ENCODE results near the gene NXN. TPM values are rescaled to one million over a fixed set of nuclear protein-coding genes. Genes with fewer than 3 reads are reported as not detected.
A peak's percentile ranks its signal among the peaks of the same experiment; 100 is the strongest.

NXN gene
- total RNA-seq, 1 experiment from 2014 or later: 20.8 TPM

DNA sequence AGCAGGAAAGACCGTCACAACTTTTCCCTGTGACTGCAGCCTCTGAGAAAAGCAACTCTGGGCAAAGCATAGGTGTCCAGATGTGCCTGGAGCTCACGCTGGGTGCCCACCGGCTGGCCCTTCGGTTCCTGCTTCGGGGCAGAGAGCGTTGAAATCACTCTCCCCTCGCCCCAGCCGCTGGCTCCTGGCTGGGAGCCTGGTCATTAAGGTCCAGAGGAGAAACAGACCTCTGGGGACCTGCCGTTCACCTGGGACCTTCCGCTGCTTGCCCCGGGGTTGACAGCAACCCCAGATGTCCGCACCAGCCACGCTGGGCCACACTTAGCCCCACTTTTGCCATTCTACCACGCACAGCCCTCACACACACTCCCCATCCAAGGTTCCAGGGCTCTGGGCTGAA lies 184.3 kb downstream of the NXN start:
- H3K4me3 ChIP-seq (ENCODE audit: low read length): peak overlapping the region; percentile 51; the same call in 1 of the 2 replicates
- no peaks in the 10 kb centered on the region for H4K20me1 ChIP-seq (ENCODE audit: low read length)
- H3K9ac ChIP-seq (ENCODE audit: low read length): no peak overlapping the region
- H3K9me3 ChIP-seq (ENCODE audit: low read length): no peaks in the 10 kb centered on the region
- no peak overlapping the region for H3K27ac ChIP-seq (ENCODE audit: low read length)
- H3K36me3 ChIP-seq (ENCODE audit: low read depth, low read length): no peaks in the 10 kb centered on the region; the same call in 1 of the 2 replicates
- no TSS peak for BruUV-seq (replicated peaks)
- H3K4me2 ChIP-seq (ENCODE audit: low read length): peak overlapping the region; percentile 78
- ChIA-PET CTCF (interaction anchor here (0.5 to 2.5 kb wide), 4 partner anchors 184 to 383 kb away, joined by 3 to 12 read pairs (median 6); partner anchors contain the start of genes NXN and TIMM22), POLR2A (ENCODE audit: unreplicated experiment) (interaction anchor here (0.7 kb wide), 1 partner anchor 442 kb away, joined by 4 read pairs; no protein-coding TSS in a partner anchor)
- H3F3A ChIP-seq (ENCODE audit: low read length, unreplicated experiment): no peaks in the 10 kb centered on the region
- intact Hi-C loops (cut with micrococcal nuclease): loop anchor here (1.0 to 2.0 kb wide), 3 partner anchors 84 to 202 kb away; partner anchors contain the start of gene TIMM22
- no peaks in the 10 kb centered on the region for H3K27me3 ChIP-seq (ENCODE audit: low read length)
- H3K9me2 ChIP-seq (replicated peaks; ENCODE audit: low read length): no peaks in the 10 kb centered on the region
- H3K4me1 ChIP-seq (ENCODE audit: insufficient read depth, low read length): peaks cover 9% of the 10 kb centered on the region
- DNase-seq (no peak), ATAC-seq (peak; percentile 25; the same call in 1 of the 2 replicates)
- H3K79me2 ChIP-seq (ENCODE audit: low read length): no peaks in the 10 kb centered on the region
- TF ChIP-seq EZH2phosphoT487 (IDR thresholded peaks at IDR 0.05; ENCODE audit: borderline replicate concordance, low read length) (no peak), EZH2 (IDR thresholded peaks at IDR 0.05; ENCODE audit: low read length, unreplicated experiment) (no peak)
- TF ChIP-seq, protein P1, sequence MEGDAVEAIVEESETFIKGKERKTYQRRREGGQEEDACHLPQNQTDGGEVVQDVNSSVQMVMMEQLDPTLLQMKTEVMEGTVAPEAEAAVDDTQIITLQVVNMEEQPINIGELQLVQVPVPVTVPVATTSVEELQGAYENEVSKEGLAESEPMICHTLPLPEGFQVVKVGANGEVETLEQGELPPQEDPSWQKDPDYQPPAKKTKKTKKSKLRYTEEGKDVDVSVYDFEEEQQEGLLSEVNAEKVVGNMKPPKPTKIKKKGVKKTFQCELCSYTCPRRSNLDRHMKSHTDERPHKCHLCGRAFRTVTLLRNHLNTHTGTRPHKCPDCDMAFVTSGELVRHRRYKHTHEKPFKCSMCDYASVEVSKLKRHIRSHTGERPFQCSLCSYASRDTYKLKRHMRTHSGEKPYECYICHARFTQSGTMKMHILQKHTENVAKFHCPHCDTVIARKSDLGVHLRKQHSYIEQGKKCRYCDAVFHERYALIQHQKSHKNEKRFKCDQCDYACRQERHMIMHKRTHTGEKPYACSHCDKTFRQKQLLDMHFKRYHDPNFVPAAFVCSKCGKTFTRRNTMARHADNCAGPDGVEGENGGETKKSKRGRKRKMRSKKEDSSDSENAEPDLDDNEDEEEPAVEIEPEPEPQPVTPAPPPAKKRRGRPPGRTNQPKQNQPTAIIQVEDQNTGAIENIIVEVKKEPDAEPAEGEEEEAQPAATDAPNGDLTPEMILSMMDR (conservative IDR thresholded peaks at IDR 0.05; ENCODE audit: low read depth, low read length): no peak
- peak overlapping the region; percentile 71 for H2AFZ ChIP-seq (ENCODE audit: low read length)

- peak; percentile 76 for ATAC-seq
These were observed 184.7 kb downstream of the NXN start for GRCh38 chr17:794876-795275.

More at GRCh38 chr17:794876-795275, 184.7 kb downstream of the NXN start:
- ChIA-PET CTCF (interaction anchor here (1.4 to 2.5 kb wide), 3 partner anchors 185 to 202 kb away, joined by 3 to 12 read pairs (median 7); partner anchors contain the start of genes NXN and TIMM22), POLR2A (ENCODE audit: unreplicated experiment) (interaction anchor here (0.7 kb wide), 1 partner anchor 442 kb away, joined by 4 read pairs; no protein-coding TSS in a partner anchor)
- H3K9ac ChIP-seq (ENCODE audit: low read length): no peak overlapping the region
- H3K4me2 ChIP-seq (ENCODE audit: low read length): peak overlapping the region; percentile 78
- H3K4me3 ChIP-seq (ENCODE audit: low read length): peak overlapping the region; percentile 51; the same call in 1 of the 2 replicates
- H3K36me3 ChIP-seq (ENCODE audit: low read depth, low read length): no peaks in the 10 kb centered on the region; the same call in 1 of the 2 replicates
- H3K79me2 ChIP-seq (ENCODE audit: low read length): no peaks in the 10 kb centered on the region
- H2AFZ ChIP-seq (ENCODE audit: low read length): peak overlapping the region; percentile 71
- no TSS peak for BruUV-seq (replicated peaks)
- no peaks in the 10 kb centered on the region for H3K9me3 ChIP-seq (ENCODE audit: low read length)
- intact Hi-C loops (cut with micrococcal nuclease): loop anchor here (1.0 to 2.0 kb wide), 3 partner anchors 84 to 202 kb away; partner anchors contain the start of gene TIMM22
- no peaks in the 10 kb centered on the region for H3F3A ChIP-seq (ENCODE audit: low read length, unreplicated experiment)
- H3K27ac ChIP-seq (ENCODE audit: low read length): no peak overlapping the region
- H3K27me3 ChIP-seq (ENCODE audit: low read length): no peaks in the 10 kb centered on the region
- TF ChIP-seq, protein P1 (conservative IDR thresholded peaks at IDR 0.05; ENCODE audit: low read depth, low read length): peak; percentile 86
- TF ChIP-seq EZH2 (IDR thresholded peaks at IDR 0.05; ENCODE audit: low read length, unreplicated experiment) (no peak), EZH2phosphoT487 (IDR thresholded peaks at IDR 0.05; ENCODE audit: borderline replicate concordance, low read length) (no peak)
- no peaks in the 10 kb centered on the region for H3K9me2 ChIP-seq (replicated peaks; ENCODE audit: low read length)
- peak; percentile 80 for DNase-seq
- H3K4me1 ChIP-seq (ENCODE audit: insufficient read depth, low read length): peaks cover 9% of the 10 kb centered on the region
- H4K20me1 ChIP-seq (ENCODE audit: low read length): no peaks in the 10 kb centered on the region
